Epithelial cell of prostate (primary cell): ENCODE measurements around the gene LPIN2.
"Not testable (repeated sequence)": the region's sequence is repeated elsewhere in the genome, so short reads cannot be mapped to it uniquely, and the experiment has no call there.

Experiments used
- DNase-seq: peaks from one replicate; pipeline ENCODE4 v3.0.0-alpha.2; 2011; ENCODE audit warnings: low read depth, low spot score
- H3K27ac ChIP-seq: fragments of 450-650 bp; 2 replicates; pipeline ENCODE4 v1.5.1; 2017; ENCODE audit warnings: mild to moderate bottlenecking

Gene LPIN2

GRCh38 chr18:3010086-3010485, 2.9 kb downstream of the LPIN2 start:
- H3K27ac ChIP-seq = no peak overlapping the region
- DNase-seq = no peak

- DNase-seq = no peak
- no peak overlapping the region for H3K27ac ChIP-seq
These were observed 4.4 kb downstream of the LPIN2 start for GRCh38 chr18:3008541-3008940.

GRCh38 chr18:3007491-3007890, 5.5 kb downstream of the LPIN2 start:
- no peak overlapping the region for H3K27ac ChIP-seq

GRCh38 chr18:3005462-3005861, 7.5 kb downstream of the LPIN2 start:
- H3K27ac ChIP-seq = no peak overlapping the region
- DNase-seq = no peak

More at GRCh38 chr18:3007491-3007890, 5.5 kb downstream of the LPIN2 start:
- DNase-seq = no peak

- H3K27ac ChIP-seq, DNase-seq: not testable (repeated sequence)
These were observed 9.2 kb downstream of the LPIN2 start for GRCh38 chr18:3003766-3004165.

GRCh38 chr18:3002732-3003131, 10.2 kb downstream of the LPIN2 start:
- H3K27ac ChIP-seq = no peak overlapping the region
- no peak for DNase-seq

GRCh38 chr18:2998644-2999043, 14.3 kb downstream of the LPIN2 start:
- H3K27ac ChIP-seq = peak overlapping the region; percentile 35

GRCh38 chr18:2997846-2998564, 14.9 kb downstream of the LPIN2 start:
- peak overlapping the region; percentile 35 for H3K27ac ChIP-seq
- no peak for DNase-seq

More at GRCh38 chr18:2998644-2999043, 14.3 kb downstream of the LPIN2 start:
- DNase-seq = no peak

GRCh38 chr18:2997429-2997828, 15.5 kb downstream of the LPIN2 start:
- H3K27ac ChIP-seq = no peak overlapping the region
- DNase-seq = no peak

GRCh38 chr18:2994603-2995432, 18.1 kb downstream of the LPIN2 start:
- no peak for DNase-seq
- no peak overlapping the region for H3K27ac ChIP-seq

GRCh38 chr18:2994020-2994589, 18.8 kb downstream of the LPIN2 start:
- no peak for DNase-seq
- H3K27ac ChIP-seq = no peak overlapping the region

GRCh38 chr18:2992995-2993877, 19.7 kb downstream of the LPIN2 start:
- DNase-seq = no peak
- no peak overlapping the region for H3K27ac ChIP-seq

GRCh38 chr18:2990956-2991640, 21.8 kb downstream of the LPIN2 start:
- no peak for DNase-seq
- H3K27ac ChIP-seq = no peak overlapping the region

GRCh38 chr18:2987876-2988790, 24.8 kb downstream of the LPIN2 start:
- no peak for DNase-seq
- H3K27ac ChIP-seq = no peak overlapping the region

GRCh38 chr18:2986150-2986865, 26.6 kb downstream of the LPIN2 start:
- H3K27ac ChIP-seq = no peak overlapping the region
- DNase-seq = no peak

- DNase-seq = no peak
- H3K27ac ChIP-seq = no peak overlapping the region
These were observed 27.3 kb downstream of the LPIN2 start for GRCh38 chr18:2985628-2986027.

- DNase-seq = no peak
- H3K27ac ChIP-seq = no peak overlapping the region
These were observed 28.2 kb downstream of the LPIN2 start for GRCh38 chr18:2984703-2985261.

GRCh38 chr18:2984091-2984490, 28.9 kb downstream of the LPIN2 start:
- H3K27ac ChIP-seq = no peak overlapping the region
- DNase-seq = no peak
